Measurements from ENCODE around the gene GOPC. TPM values are rescaled to one million over a fixed set of nuclear protein-coding genes. Genes with fewer than 3 reads are reported as not detected.
A peak's percentile ranks its signal among the peaks of the same experiment; 100 is the strongest.

The GOPC gene
- total RNA-seq, 2 donors from 2014 or later = 28.4 to 30.3 TPM

DNA sequence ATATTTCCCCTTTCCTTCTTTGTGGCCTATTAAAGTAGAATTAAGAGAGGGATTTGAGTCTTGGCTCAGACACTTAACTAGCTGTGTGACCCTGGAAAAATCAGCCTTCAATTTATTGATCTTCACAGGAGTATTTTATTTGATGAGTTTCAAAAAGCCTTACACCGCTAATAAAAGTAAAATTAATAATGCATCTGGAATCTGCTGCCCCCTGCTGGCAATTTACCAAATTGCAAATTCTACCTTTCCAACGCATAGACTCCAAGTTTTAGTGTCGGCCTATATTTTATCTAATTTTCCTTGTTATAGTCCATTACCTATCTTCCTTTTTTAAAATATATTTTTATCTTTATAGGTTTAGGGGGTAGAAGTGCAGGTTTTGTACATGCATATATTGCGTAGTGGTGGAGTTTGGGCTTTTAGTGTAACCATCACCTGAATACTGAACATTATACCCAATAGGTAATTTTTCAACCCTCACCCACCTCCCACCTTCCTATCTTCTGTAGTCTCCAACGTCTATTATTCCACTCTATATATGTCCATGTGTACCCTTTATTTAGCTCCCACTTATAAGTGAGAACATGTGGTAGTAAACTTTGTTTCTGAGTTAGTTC, 46.3 kb downstream of the GOPC start:
- peak; percentile 70 for DNase-seq
- H3K4me1 ChIP-seq (ENCODE audit: control insufficient read depth, insufficient read depth, low read length) = no peaks in the 10 kb centered on the region
- peaks cover 6% of the 10 kb centered on the region for H3K36me3 ChIP-seq (ENCODE audit: control insufficient read depth, insufficient read depth, low read length)
- WGBS, 2 experiments (ENCODE audit: insufficient coverage in 1 of 2, insufficient read length in 1 of 2) = 29 to 35% methylated on average over 1 to 5 of the region's 5 CpGs
- no peak overlapping the region for H3K27ac ChIP-seq (ENCODE audit: low read depth, low read length)
- H3K4me1 Mint-ChIP-seq = no peaks in the 10 kb centered on the region
- H3K9me3 ChIP-seq (ENCODE audit: control insufficient read depth, low read length) = no peaks in the 10 kb centered on the region
- no peaks in the 10 kb centered on the region for H3K27me3 Mint-ChIP-seq (ENCODE audit: insufficient read depth)
- no peak overlapping the region for H3K4me3 Mint-ChIP-seq
- no peak overlapping the region for H3K9ac ChIP-seq (ENCODE audit: extremely low read depth, low read length, poor library complexity, severe bottlenecking)
- no peak overlapping the region for H3K27ac Mint-ChIP-seq
- H3K27me3 ChIP-seq (ENCODE audit: control insufficient read depth, insufficient read depth, low read length, poor library complexity, severe bottlenecking) = no peaks in the 10 kb centered on the region
- H3K4me3 ChIP-seq (ENCODE audit: low read length) = no peak overlapping the region
- peaks cover 4% of the 10 kb centered on the region for H3K36me3 Mint-ChIP-seq (ENCODE audit: low read depth)
- TF ChIP-seq CTCF (conservative IDR thresholded peaks at IDR 0.05) = peak; percentile 95
- H3K9me3 Mint-ChIP-seq = no peaks in the 10 kb centered on the region

DNA sequence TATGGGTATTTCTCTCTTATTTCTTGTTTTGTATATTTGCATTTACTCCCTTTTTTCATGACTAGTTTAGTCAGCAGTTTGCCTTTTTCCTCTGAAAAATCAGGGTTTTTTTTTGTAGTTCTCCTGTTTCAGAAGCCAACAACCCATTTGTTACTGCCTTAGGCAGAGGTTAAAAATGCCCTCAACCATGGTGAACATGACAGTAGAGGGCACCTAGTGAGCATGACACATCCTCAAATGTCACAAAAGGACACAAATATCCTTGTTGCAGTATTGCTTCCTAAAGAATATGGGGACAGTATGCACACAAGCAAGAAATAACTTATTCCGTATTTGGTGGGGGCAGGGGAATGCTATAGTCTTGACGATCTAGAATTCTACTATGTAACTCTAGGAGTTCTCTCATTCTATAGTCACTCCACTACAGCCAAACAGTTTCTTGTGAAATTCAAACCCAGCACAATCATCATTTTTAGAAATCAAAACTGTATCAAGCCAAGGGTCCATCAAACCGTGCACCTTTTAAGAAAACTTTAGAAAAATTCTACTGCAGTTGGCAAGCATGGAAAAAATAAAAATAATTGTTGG, 47.0 kb downstream of the GOPC start:
- no peak overlapping the region for H3K9ac ChIP-seq (ENCODE audit: extremely low read depth, low read length, poor library complexity, severe bottlenecking)
- Mint-ChIP-seq H3K36me3 (ENCODE audit: low read depth) (no peaks in the 10 kb centered on the region), H3K4me1 (peaks cover 5% of the 10 kb centered on the region), H3K27me3 (ENCODE audit: insufficient read depth) (no peaks in the 10 kb centered on the region), H3K4me3 (no peak overlapping the region), H3K9me3 (no peaks in the 10 kb centered on the region), H3K27ac (no peak overlapping the region)
- no peaks in the 10 kb centered on the region for H3K27me3 ChIP-seq (ENCODE audit: control insufficient read depth, insufficient read depth, low read length, poor library complexity, severe bottlenecking)
- TF ChIP-seq CTCF (conservative IDR thresholded peaks at IDR 0.05) = no peak
- H3K4me3 ChIP-seq (ENCODE audit: low read length) = no peak overlapping the region
- H3K4me1 ChIP-seq (ENCODE audit: control insufficient read depth, insufficient read depth, low read length) = no peaks in the 10 kb centered on the region
- DNase-seq = no peak
- WGBS, 2 experiments (ENCODE audit: insufficient coverage in 1 of 2, insufficient read length in 1 of 2) = 51 to 55% methylated on average over 3 of the region's 3 CpGs
- no peak overlapping the region for H3K27ac ChIP-seq (ENCODE audit: low read depth, low read length)
- H3K9me3 ChIP-seq (ENCODE audit: control insufficient read depth, low read length) = no peaks in the 10 kb centered on the region
- H3K36me3 ChIP-seq (ENCODE audit: control insufficient read depth, insufficient read depth, low read length) = peaks cover 6% of the 10 kb centered on the region

GRCh38 chr6:117553142-117553541, 49.2 kb downstream of the GOPC start:
- H3K27ac Mint-ChIP-seq = no peak overlapping the region
- H3K4me3 Mint-ChIP-seq = no peak overlapping the region
- H3K9me3 ChIP-seq (ENCODE audit: control insufficient read depth, low read length) = no peaks in the 10 kb centered on the region
- DNase-seq = no peak
- H3K4me1 Mint-ChIP-seq = peaks cover 23% of the 10 kb centered on the region
- TF ChIP-seq CTCF (conservative IDR thresholded peaks at IDR 0.05) = no peak
- H3K36me3 ChIP-seq (ENCODE audit: control insufficient read depth, insufficient read depth, low read length) = no peaks in the 10 kb centered on the region
- H3K27me3 ChIP-seq (ENCODE audit: control insufficient read depth, insufficient read depth, low read length, poor library complexity, severe bottlenecking) = no peaks in the 10 kb centered on the region
- no peaks in the 10 kb centered on the region for H3K4me1 ChIP-seq (ENCODE audit: control insufficient read depth, insufficient read depth, low read length)
- no peak overlapping the region for H3K9ac ChIP-seq (ENCODE audit: extremely low read depth, low read length, poor library complexity, severe bottlenecking)
- H3K36me3 Mint-ChIP-seq (ENCODE audit: low read depth) = peaks cover 4% of the 10 kb centered on the region
- WGBS, 2 experiments (ENCODE audit: insufficient coverage in 1 of 2, insufficient read length in 1 of 2) = 54% methylated on average over 3 of the region's 3 CpGs
- H3K4me3 ChIP-seq (ENCODE audit: low read length) = no peak overlapping the region
- H3K9me3 Mint-ChIP-seq = no peaks in the 10 kb centered on the region
- no peak overlapping the region for H3K27ac ChIP-seq (ENCODE audit: low read depth, low read length)
- no peaks in the 10 kb centered on the region for H3K27me3 Mint-ChIP-seq (ENCODE audit: insufficient read depth)
